Mucosa of descending colon (tissue), 3 donors: ENCODE data around the gene METRNL. TPM values are rescaled to one million over a fixed set of nuclear protein-coding genes. Genes with fewer than 3 reads are reported as not detected.
A peak's percentile ranks its signal among the peaks of the same experiment; 100 is the strongest.

ENCODE experiments used
- ATAC-seq: fragments of 200-7000 bp; cut with Tn5 transposase; one replicate; pipeline ENCODE4 v1.9.1; 2020; ENCODE audit warnings: mild to moderate bottlenecking, moderate library complexity
- DNase-seq, 3 donors: peaks; one replicate each; pipeline ENCODE4 v3.0.0-alpha.2; 2020
- H3K36me3 ChIP-seq: fragments of 200-600 bp; one replicate; pipeline ENCODE4 v1.8.0; 2021; ENCODE audit warnings: low read depth, mild to moderate bottlenecking
- H3K4me1 ChIP-seq: fragments of 200-600 bp; one replicate; pipeline ENCODE4 v1.8.0; 2021; ENCODE audit warnings: low read depth, mild to moderate bottlenecking
- H3K4me3 ChIP-seq: fragments of 200-600 bp; one replicate; pipeline ENCODE4 v1.8.0; 2021; ENCODE audit warnings: mild to moderate bottlenecking
- H3K9me3 ChIP-seq: fragments of 200-600 bp; one replicate; pipeline ENCODE4 v1.8.0; 2021; ENCODE audit warnings: mild to moderate bottlenecking
- CTCF ChIP-seq: fragments of 200-600 bp; IDR thresholded peaks from one replicate; pipeline ENCODE4 v1.8.0; 2022; ENCODE audit warnings: antibody characterized with exemption, mild to moderate bottlenecking
- intact Hi-C, 2 donors: fragments of 100-400 bp; cut with DNase I in 1 of 2; cut with micrococcal nuclease in 1 of 2; formaldehyde crosslinking; loops; one replicate each; pipeline versions ENCODE4 v1.11.0 to v1.11.1; 2022; cut with DNase I, micrococcal nuclease
- total RNA-seq, 3 donors: library from RNA; stranded (reverse); fragmentation: NEBNext Ultra II Directional in 2 of 3; extraction: Animal tissue kit (Norgen Biotek cat#: 25700) in 2 of 3; gene quantifications; one replicate each; pipeline versions ENCODE4 v1.2.1 to v1.2.4, GENCODE V29; 2021 to 2023
- donor health status: DM: no; HTN: no; CAD: no; lungs with moderate emphysema.
- donor health status: DM: no; HTN: no; CAD: no.
- donor health status: DM: no; HTN: yes; CAD: no.

Gene METRNL
- total RNA-seq, 3 donors from 2014 or later = 78.6 to 134 (median 116) TPM

- Histone ChIP-seq H3K4me1 (peaks cover 48% of the 10 kb centered on the region), H3K9me3 (no peaks in the 10 kb centered on the region), H3K36me3 (peaks cover 3% of the 10 kb centered on the region), H3K4me3 (no peak overlapping the region)
- DNase-seq (peak in 1 of 3 donors; percentile 65), ATAC-seq (peak; percentile 25)
- intact Hi-C loops = no loop called here
- TF ChIP-seq CTCF = no peak
Measured at GRCh38 chr17:83088909-83089308, 9.5 kb downstream of the METRNL start.

DNA sequence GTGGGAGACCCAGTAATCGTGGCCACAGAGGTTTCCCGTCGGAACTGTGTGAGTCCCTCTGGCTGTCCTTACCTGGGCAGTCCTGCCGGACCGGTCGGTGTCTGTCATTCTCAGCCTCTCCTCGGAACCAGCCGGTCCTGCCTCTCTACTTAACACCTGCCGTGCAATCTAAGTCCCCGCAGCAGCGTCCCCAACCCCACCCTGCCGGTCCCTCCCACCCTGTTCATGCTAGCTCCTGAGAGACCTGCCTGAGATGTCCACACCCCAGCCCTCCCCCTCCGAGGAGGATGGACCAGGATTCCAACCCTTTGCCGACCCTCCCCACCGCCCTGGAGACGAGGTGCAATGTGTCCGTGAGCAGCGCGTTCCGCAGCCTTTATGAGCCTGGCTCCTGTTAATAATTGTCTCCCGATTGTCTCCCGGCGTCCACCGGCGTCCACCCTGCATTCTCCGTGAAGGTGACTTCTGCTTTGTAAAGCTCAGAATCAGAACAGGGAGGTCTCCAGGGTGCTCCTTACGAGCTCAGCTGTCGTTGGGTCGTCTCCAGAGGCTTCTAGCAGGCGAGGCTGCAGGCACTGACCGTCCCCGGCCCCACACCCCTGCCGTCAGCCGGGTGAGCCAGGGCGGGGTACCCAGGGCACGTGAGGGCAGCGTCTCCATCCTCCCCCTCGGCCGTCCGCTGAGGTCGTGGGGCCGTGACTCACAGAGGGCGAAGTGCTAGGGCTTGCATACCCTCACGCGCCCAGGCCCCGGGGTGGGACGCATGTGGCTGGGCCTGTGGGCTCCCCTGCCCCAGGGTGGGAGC, 10.1 kb downstream of the METRNL start:
- peaks cover 42% of the 10 kb centered on the region for H3K4me1 ChIP-seq
- H3K36me3 ChIP-seq = peaks cover 3% of the 10 kb centered on the region
- H3K9me3 ChIP-seq = no peaks in the 10 kb centered on the region
- H3K4me3 ChIP-seq = no peak overlapping the region
- TF ChIP-seq CTCF = no peak
- ATAC-seq = peak; percentile 57
- intact Hi-C loops = no loop called here
- DNase-seq = peak; percentile 70 to 86 (median 78)

- ATAC-seq = peak; percentile 28
- Histone ChIP-seq H3K4me3 (no peak overlapping the region), H3K4me1 (peaks cover 35% of the 10 kb centered on the region), H3K9me3 (no peaks in the 10 kb centered on the region), H3K36me3 (peaks cover 3% of the 10 kb centered on the region)
- no peak for TF ChIP-seq CTCF
- intact Hi-C loops = no loop called here
- peak in 2 of 3 donors; percentile 34 to 69 for DNase-seq
Measured at GRCh38 chr17:83090444-83091256, 11.2 kb downstream of the METRNL start.

- intact Hi-C loops = no loop called here
- no peak for TF ChIP-seq CTCF
- Histone ChIP-seq H3K4me1 (peaks cover 35% of the 10 kb centered on the region), H3K36me3 (peaks cover 3% of the 10 kb centered on the region), H3K9me3 (no peaks in the 10 kb centered on the region), H3K4me3 (no peak overlapping the region)
- DNase-seq (peak; percentile 91 to 93 (median 93)), ATAC-seq (peak; percentile 76)
Measured at GRCh38 chr17:83091257-83092141, 12.1 kb downstream of the METRNL start.

DNA sequence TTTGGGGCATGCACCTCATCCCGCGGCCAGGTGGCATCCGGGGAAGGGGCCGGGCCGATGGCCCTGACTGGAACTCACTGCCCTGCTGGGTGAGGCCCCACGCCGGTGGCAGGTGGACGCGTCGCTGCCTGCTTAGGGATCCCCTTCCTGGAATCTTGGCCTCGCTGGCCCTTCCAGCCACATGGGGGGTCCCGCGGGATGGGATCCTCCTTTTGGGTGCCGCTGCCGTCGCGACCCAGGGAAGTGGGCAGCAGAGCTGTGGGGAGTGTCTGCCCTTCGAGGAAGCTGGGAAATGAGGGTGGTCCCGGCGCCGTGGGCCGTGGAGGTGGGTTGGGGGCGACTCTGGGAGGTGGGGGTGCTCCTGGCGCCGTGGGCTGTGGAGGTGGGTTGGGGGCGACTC, 12.8 kb downstream of the METRNL start:
- intact Hi-C loops = no loop called here
- DNase-seq = no peak
- no peak overlapping the region for H3K4me3 ChIP-seq
- ATAC-seq = peak; percentile 16
- TF ChIP-seq CTCF = no peak
- peaks cover 35% of the 10 kb centered on the region for H3K4me1 ChIP-seq
- no peaks in the 10 kb centered on the region for H3K9me3 ChIP-seq
- H3K36me3 ChIP-seq = peaks cover 3% of the 10 kb centered on the region
